Measurements from ENCODE around the gene PAOX. TPM values are rescaled to one million over a fixed set of nuclear protein-coding genes. Genes with fewer than 3 reads are reported as not detected.
"Not testable (repeated sequence)": the region's sequence is repeated elsewhere in the genome, so short reads cannot be mapped to it uniquely, and the experiment has no call there.

Gene PAOX
- total and polyA plus RNA-seq, 2 donors (not counting 1 experiment from before 2014, with no cell fraction given), result 2.4 to 9.2 TPM

GRCh38 chr10:133431888-133432613 is 53.0 kb downstream of the PAOX start:
- H3K27me3 ChIP-seq (ENCODE audit: control insufficient read depth, insufficient read depth, low read length), result not testable (repeated sequence)

GRCh38 chr10:133432789-133433188 is 53.7 kb downstream of the PAOX start:
- not testable (repeated sequence) for H3K79me2 ChIP-seq (ENCODE audit: control insufficient read depth, insufficient read depth, low read length); H2AFZ ChIP-seq (ENCODE audit: low read length); H3K4me3 ChIP-seq (replicated peaks in 1 of 4; ENCODE audit: control extremely low read depth in 1 of 4, insufficient read depth in 1 of 4, low read depth in 3 of 4, low read length in 4 of 4); H3K36me3 ChIP-seq (ENCODE audit: control insufficient read depth, insufficient read depth, low read length); DNase-seq (ENCODE audit: low read depth in 2 of 2); H3K4me1 ChIP-seq (ENCODE audit: control insufficient read depth, extremely low read depth, insufficient read depth, low read length); H3K27ac ChIP-seq (ENCODE audit: insufficient read depth, low read length); H3K9ac ChIP-seq (ENCODE audit: insufficient read depth, low read length); H3K9me3 ChIP-seq (ENCODE audit: control insufficient read depth, insufficient read depth, low read depth, low read length); H3K4me2 ChIP-seq (ENCODE audit: extremely low read depth, insufficient read depth, low read length); H4K20me1 ChIP-seq (ENCODE audit: control insufficient read depth, extremely low read depth, insufficient read depth, low read length); H3K27me3 ChIP-seq (ENCODE audit: control insufficient read depth, insufficient read depth, low read length)

More at GRCh38 chr10:133431888-133432613, 53.0 kb downstream of the PAOX start:
- not testable (repeated sequence) for DNase-seq (ENCODE audit: low read depth in 2 of 2); H3K27ac ChIP-seq (ENCODE audit: insufficient read depth, low read length); H2AFZ ChIP-seq (ENCODE audit: low read length); H4K20me1 ChIP-seq (ENCODE audit: control insufficient read depth, extremely low read depth, insufficient read depth, low read length); H3K4me1 ChIP-seq (ENCODE audit: control insufficient read depth, extremely low read depth, insufficient read depth, low read length); H3K4me3 ChIP-seq (replicated peaks in 1 of 4; ENCODE audit: control extremely low read depth in 1 of 4, insufficient read depth in 1 of 4, low read depth in 3 of 4, low read length in 4 of 4); H3K36me3 ChIP-seq (ENCODE audit: control insufficient read depth, insufficient read depth, low read length); H3K4me2 ChIP-seq (ENCODE audit: extremely low read depth, insufficient read depth, low read length); H3K79me2 ChIP-seq (ENCODE audit: control insufficient read depth, insufficient read depth, low read length); H3K9ac ChIP-seq (ENCODE audit: insufficient read depth, low read length); H3K9me3 ChIP-seq (ENCODE audit: control insufficient read depth, insufficient read depth, low read depth, low read length)

- Histone ChIP-seq H4K20me1 (ENCODE audit: control insufficient read depth, extremely low read depth, insufficient read depth, low read length) (no peaks in the 10 kb centered on the region), H2AFZ (ENCODE audit: low read length) (no peak overlapping the region), H3K9ac (ENCODE audit: insufficient read depth, low read length) (no peak overlapping the region), H3K4me3 (replicated peaks in 1 of 4; ENCODE audit: control extremely low read depth in 1 of 4, insufficient read depth in 1 of 4, low read depth in 3 of 4, low read length in 4 of 4) (no peak overlapping the region), H3K4me1 (ENCODE audit: control insufficient read depth, extremely low read depth, insufficient read depth, low read length) (no peaks in the 10 kb centered on the region), H3K27ac (ENCODE audit: insufficient read depth, low read length) (no peak overlapping the region), H3K36me3 (ENCODE audit: control insufficient read depth, insufficient read depth, low read length) (no peaks in the 10 kb centered on the region), H3K9me3 (ENCODE audit: control insufficient read depth, insufficient read depth, low read depth, low read length) (no peaks in the 10 kb centered on the region), H3K27me3 (ENCODE audit: control insufficient read depth, insufficient read depth, low read length) (no peaks in the 10 kb centered on the region), H3K79me2 (ENCODE audit: control insufficient read depth, insufficient read depth, low read length) (no peaks in the 10 kb centered on the region), H3K4me2 (ENCODE audit: extremely low read depth, insufficient read depth, low read length) (no peak overlapping the region)
- no peak for TF ChIP-seq EZH2 (IDR thresholded peaks at IDR 0.05; ENCODE audit: low read length, missing control alignments)
- TF ChIP-seq CTCF (conservative IDR thresholded peaks at IDR 0.05 in 1 of 2, IDR thresholded peaks at IDR 0.05 in 1 of 2; ENCODE audit: low read depth in 1 of 2, low read length in 2 of 2), result peak in 1 of 2 donors; percentile 7
- DNase-seq (ENCODE audit: low read depth in 2 of 2), result no peak
Observed at GRCh38 chr10:133438711-133439273, 59.7 kb downstream of the PAOX start.
